ENCODE measurements around the gene CCNI2. TPM values are rescaled to one million over a fixed set of nuclear protein-coding genes. Genes with fewer than 3 reads are reported as not detected.
"Not testable (repeated sequence)": the region's sequence is repeated elsewhere in the genome, so short reads cannot be mapped to it uniquely, and the experiment has no call there.

CCNI2 gene
- total RNA-seq, 1 experiment from 2014 or later: 3.3 TPM

DNA sequence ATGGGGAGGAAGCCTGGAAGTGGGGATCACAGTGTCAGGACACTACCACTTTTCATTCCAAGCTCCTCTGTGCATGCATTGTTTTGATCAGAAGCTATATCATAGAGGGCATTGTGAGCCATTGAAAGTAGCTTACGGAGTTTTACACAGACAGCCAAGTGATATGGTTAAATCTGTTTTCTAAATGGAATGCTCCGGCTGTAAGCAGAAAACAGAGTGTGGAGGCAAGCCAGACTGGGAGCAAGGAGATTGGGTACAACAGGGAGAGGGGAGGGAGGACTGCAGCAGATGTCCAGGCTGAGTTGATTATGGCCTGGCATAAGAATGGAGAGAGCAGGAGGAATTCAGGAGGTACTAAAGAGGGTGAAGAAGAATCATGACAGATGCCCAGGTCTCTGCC, 50.4 kb downstream of the CCNI2 start:
- no peak overlapping the region for H3K4me3 Mint-ChIP-seq (ENCODE audit: low read depth, unreplicated experiment)
- CTCF ChIA-PET: no interaction called here
- H3K27me3 Mint-ChIP-seq (ENCODE audit: unreplicated experiment): peaks cover 19% of the 10 kb centered on the region
- TF ChIP-seq, protein P1, sequence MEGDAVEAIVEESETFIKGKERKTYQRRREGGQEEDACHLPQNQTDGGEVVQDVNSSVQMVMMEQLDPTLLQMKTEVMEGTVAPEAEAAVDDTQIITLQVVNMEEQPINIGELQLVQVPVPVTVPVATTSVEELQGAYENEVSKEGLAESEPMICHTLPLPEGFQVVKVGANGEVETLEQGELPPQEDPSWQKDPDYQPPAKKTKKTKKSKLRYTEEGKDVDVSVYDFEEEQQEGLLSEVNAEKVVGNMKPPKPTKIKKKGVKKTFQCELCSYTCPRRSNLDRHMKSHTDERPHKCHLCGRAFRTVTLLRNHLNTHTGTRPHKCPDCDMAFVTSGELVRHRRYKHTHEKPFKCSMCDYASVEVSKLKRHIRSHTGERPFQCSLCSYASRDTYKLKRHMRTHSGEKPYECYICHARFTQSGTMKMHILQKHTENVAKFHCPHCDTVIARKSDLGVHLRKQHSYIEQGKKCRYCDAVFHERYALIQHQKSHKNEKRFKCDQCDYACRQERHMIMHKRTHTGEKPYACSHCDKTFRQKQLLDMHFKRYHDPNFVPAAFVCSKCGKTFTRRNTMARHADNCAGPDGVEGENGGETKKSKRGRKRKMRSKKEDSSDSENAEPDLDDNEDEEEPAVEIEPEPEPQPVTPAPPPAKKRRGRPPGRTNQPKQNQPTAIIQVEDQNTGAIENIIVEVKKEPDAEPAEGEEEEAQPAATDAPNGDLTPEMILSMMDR (IDR thresholded peaks at IDR 0.05; ENCODE audit: unreplicated experiment): no peak
- no peaks in the 10 kb centered on the region for H3K4me1 Mint-ChIP-seq (ENCODE audit: low read depth, unreplicated experiment)
- H3K36me3 Mint-ChIP-seq (ENCODE audit: insufficient read depth, unreplicated experiment): no peaks in the 10 kb centered on the region
- no peak overlapping the region for H3K27ac Mint-ChIP-seq (ENCODE audit: unreplicated experiment)
- no peaks in the 10 kb centered on the region for H3K9me3 Mint-ChIP-seq (ENCODE audit: low read depth, unreplicated experiment)
- intact Hi-C loops (cut with micrococcal nuclease; ENCODE audit: unreplicated experiment): no loop called here
- DNase-seq: no peak
- BruUV-seq (replicated peaks): no TSS peak

DNA sequence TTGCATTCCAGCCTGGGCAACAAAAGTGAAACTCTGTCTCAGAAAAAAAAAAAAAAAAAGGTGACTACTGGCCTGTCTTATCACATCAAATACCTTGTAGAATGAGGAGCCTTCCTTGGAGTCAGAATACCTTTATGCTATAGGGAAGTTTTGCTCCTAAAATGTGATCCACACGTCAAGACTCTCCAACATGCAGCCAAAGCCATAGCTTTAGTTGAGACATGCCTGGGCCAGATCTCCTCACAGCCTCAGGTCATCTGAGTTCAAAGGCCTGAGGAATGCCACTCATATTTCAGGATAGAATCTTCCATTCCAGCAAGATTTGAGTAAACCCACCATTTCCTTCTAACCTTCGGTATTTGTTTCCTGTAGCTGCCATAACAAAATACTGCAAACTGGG, 52.2 kb downstream of the CCNI2 start:
- TF ChIP-seq, protein P1 (IDR thresholded peaks at IDR 0.05; ENCODE audit: unreplicated experiment): no peak
- H3K9me3 Mint-ChIP-seq (ENCODE audit: low read depth, unreplicated experiment): no peaks in the 10 kb centered on the region
- BruUV-seq (replicated peaks): no TSS peak
- H3K27me3 Mint-ChIP-seq (ENCODE audit: unreplicated experiment): peaks cover 19% of the 10 kb centered on the region
- CTCF ChIA-PET: no interaction called here
- no peaks in the 10 kb centered on the region for H3K4me1 Mint-ChIP-seq (ENCODE audit: low read depth, unreplicated experiment)
- no peaks in the 10 kb centered on the region for H3K36me3 Mint-ChIP-seq (ENCODE audit: insufficient read depth, unreplicated experiment)
- no peak for DNase-seq
- no peak overlapping the region for H3K27ac Mint-ChIP-seq (ENCODE audit: unreplicated experiment)
- intact Hi-C loops (cut with micrococcal nuclease; ENCODE audit: unreplicated experiment): no loop called here
- no peak overlapping the region for H3K4me3 Mint-ChIP-seq (ENCODE audit: low read depth, unreplicated experiment)

DNA sequence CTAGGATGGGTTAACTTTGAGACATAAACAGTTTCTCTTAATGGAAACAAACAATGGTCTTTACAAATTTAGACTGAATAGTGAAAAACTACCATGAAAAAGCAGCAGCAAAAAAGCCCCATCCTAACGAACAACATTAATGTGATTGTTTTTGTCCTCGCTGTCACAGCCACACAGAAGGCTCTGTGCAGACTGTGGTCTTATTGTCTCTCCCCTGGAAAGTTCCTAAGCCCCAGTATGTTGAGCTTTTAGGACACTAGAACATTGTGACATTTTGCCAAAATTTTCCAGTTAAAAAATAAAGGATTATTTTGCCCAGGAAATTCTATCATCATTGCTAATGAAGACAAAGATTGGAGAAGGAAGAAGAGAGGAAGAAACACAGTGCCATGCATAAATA, 53.3 kb downstream of the CCNI2 start:
- BruUV-seq (replicated peaks): no TSS peak
- Mint-ChIP-seq H3K9me3 (ENCODE audit: low read depth, unreplicated experiment) (no peaks in the 10 kb centered on the region), H3K27ac (ENCODE audit: unreplicated experiment) (no peak overlapping the region), H3K27me3 (ENCODE audit: unreplicated experiment) (peaks cover 21% of the 10 kb centered on the region), H3K4me3 (ENCODE audit: low read depth, unreplicated experiment) (no peak overlapping the region), H3K4me1 (ENCODE audit: low read depth, unreplicated experiment) (no peaks in the 10 kb centered on the region), H3K36me3 (ENCODE audit: insufficient read depth, unreplicated experiment) (no peaks in the 10 kb centered on the region)
- DNase-seq: no peak
- CTCF ChIA-PET: interaction anchor here (0.7 kb wide), 1 partner anchor 313 kb away, joined by 6 read pairs; no protein-coding TSS in a partner anchor
- TF ChIP-seq, protein P1 (IDR thresholded peaks at IDR 0.05; ENCODE audit: unreplicated experiment): no peak
- intact Hi-C loops (cut with micrococcal nuclease; ENCODE audit: unreplicated experiment): loop anchor here (10.0 kb wide), 1 partner anchor 416 kb away; no protein-coding TSS in a partner anchor

DNA sequence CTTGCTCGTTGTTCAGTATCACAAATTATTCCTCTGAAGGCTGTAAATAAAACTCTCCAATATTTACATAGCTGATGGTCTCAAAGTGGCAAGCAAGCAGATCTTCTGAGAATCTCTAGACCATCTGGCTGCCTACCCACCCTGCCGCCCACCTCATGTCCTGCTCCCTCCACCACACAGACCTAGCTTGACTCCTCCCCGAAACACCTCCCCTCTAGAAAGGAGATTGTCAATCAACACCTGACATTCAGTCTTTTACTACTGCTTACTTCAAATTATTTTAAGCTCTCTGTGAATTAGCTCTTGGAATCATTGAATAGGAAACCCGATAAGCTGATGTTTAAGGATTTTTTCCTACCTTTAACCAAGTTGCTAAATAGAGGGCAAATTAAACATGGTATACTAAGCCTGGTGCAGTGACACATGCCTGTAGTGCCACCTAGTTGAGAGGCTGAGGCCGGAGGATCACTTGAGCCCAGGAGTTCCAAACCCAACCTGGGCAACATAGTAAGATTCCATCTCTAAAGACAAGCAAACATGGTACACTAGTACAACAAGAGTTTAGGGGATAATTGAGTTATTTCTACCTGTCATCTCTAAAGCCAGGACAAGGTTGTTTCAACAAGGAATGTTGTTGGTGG, 54.9 kb downstream of the CCNI2 start:
- DNase-seq: no peak
- Mint-ChIP-seq H3K36me3 (ENCODE audit: insufficient read depth, unreplicated experiment) (no peaks in the 10 kb centered on the region), H3K4me1 (ENCODE audit: low read depth, unreplicated experiment) (peaks cover 10% of the 10 kb centered on the region), H3K9me3 (ENCODE audit: low read depth, unreplicated experiment) (no peaks in the 10 kb centered on the region), H3K27me3 (ENCODE audit: unreplicated experiment) (peaks cover 21% of the 10 kb centered on the region), H3K27ac (ENCODE audit: unreplicated experiment) (no peak overlapping the region), H3K4me3 (ENCODE audit: low read depth, unreplicated experiment) (no peak overlapping the region)
- CTCF ChIA-PET: interaction anchor here (0.5 to 1.6 kb wide), 7 partner anchors 11 to 1370 kb away, joined by 3 to 5 read pairs (median 3); partner anchors contain the start of genes KIF3A and SOWAHA
- TF ChIP-seq, protein P1 (IDR thresholded peaks at IDR 0.05; ENCODE audit: unreplicated experiment): no peak
- no TSS peak for BruUV-seq (replicated peaks)
- intact Hi-C loops (cut with micrococcal nuclease; ENCODE audit: unreplicated experiment): loop anchor here (10.0 kb wide), 1 partner anchor 417 kb away; no protein-coding TSS in a partner anchor

DNA sequence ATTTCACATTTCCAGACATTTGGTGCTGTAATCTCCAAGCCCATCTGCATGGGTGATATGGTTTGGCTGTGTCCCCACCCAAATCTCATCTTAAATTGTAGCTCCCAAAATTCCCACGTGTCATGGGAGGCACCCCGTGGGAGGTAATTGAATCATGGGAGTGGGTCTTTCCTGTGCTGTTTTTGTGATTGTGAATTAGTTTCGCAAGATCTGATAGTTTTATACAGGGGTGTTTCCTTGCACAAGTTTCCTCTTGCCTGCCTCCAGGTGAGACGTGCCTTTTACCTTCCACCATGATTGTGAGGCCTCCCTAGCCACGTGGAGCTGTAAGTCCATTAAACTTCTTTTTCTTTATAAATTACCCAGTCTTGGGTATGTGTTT, 55.5 kb downstream of the CCNI2 start:
- Mint-ChIP-seq H3K27me3 (ENCODE audit: unreplicated experiment) (peaks cover 16% of the 10 kb centered on the region), H3K4me1 (ENCODE audit: low read depth, unreplicated experiment) (peaks cover 15% of the 10 kb centered on the region)
- intact Hi-C loops (cut with micrococcal nuclease; ENCODE audit: unreplicated experiment): loop anchor here (10.0 kb wide), 1 partner anchor 418 kb away; no protein-coding TSS in a partner anchor
- not testable (repeated sequence) for H3K27ac Mint-ChIP-seq (ENCODE audit: unreplicated experiment); H3K4me3 Mint-ChIP-seq (ENCODE audit: low read depth, unreplicated experiment); BruUV-seq (replicated peaks); H3K9me3 Mint-ChIP-seq (ENCODE audit: low read depth, unreplicated experiment); H3K36me3 Mint-ChIP-seq (ENCODE audit: insufficient read depth, unreplicated experiment); DNase-seq
- CTCF ChIA-PET: interaction anchor here (0.6 to 1.6 kb wide), 2 partner anchors 10 to 50 kb away, joined by 3 to 5 read pairs; partner anchors contain the start of gene SOWAHA
